ENCODE measurements around the gene NCKIPSD.

NCKIPSD gene

DNA sequence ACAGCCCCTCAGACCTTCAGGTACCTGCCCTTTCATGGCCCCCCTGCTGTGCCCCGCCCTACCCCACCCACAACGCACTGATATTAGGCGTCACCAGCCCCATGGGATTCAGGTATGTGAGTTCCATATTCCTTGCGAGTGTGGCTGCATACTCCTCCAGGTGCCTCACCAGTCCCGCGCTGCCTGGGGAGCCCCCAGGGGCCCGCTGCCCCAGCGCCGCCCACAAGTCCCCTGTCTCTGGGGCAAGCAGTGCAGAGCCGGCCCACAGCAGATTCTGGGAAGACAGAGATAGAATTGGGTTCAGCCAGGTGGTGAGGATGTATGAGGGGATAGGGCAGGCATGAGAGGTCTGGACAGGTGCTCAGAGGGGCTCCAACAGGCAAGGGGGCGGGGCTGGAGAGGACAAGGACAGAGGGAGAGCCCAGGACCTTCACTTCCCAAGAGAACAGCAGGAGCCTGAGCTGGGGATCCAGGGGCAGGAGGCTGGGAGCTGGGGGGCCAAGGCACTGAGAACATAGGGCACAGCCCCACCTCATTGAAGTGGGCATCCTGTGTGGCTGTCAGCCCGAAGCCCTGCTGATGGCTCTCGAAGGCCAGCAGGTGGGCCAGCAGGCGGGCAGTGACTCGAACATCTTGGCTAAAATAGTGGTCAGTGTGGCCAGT, 37.4 kb downstream of the NCKIPSD start (continued):
- TF ChIP-seq, protein P1, sequence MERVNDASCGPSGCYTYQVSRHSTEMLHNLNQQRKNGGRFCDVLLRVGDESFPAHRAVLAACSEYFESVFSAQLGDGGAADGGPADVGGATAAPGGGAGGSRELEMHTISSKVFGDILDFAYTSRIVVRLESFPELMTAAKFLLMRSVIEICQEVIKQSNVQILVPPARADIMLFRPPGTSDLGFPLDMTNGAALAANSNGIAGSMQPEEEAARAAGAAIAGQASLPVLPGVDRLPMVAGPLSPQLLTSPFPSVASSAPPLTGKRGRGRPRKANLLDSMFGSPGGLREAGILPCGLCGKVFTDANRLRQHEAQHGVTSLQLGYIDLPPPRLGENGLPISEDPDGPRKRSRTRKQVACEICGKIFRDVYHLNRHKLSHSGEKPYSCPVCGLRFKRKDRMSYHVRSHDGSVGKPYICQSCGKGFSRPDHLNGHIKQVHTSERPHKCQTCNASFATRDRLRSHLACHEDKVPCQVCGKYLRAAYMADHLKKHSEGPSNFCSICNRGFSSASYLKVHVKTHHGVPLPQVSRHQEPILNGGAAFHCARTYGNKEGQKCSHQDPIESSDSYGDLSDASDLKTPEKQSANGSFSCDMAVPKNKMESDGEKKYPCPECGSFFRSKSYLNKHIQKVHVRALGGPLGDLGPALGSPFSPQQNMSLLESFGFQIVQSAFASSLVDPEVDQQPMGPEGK (CRISPR knock-in tag; IDR thresholded peaks at IDR 0.05; ENCODE audit: borderline replicate concordance): no peak
- TF ChIP-seq ZNF565 (CRISPR knock-in tag; conservative IDR thresholded peaks at IDR 0.05; ENCODE audit: low read depth) (no peak), ISL1 (CRISPR knock-in tag; IDR thresholded peaks at IDR 0.05) (no peak), BACH2 (CRISPR knock-in tag; IDR thresholded peaks at IDR 0.05; ENCODE audit: borderline replicate concordance) (no peak), ARNTL (CRISPR knock-in tag; IDR thresholded peaks at IDR 0.05; ENCODE audit: borderline replicate concordance, low read depth) (no peak), CSDC2 (CRISPR knock-in tag; IDR thresholded peaks at IDR 0.05) (no peak)

DNA sequence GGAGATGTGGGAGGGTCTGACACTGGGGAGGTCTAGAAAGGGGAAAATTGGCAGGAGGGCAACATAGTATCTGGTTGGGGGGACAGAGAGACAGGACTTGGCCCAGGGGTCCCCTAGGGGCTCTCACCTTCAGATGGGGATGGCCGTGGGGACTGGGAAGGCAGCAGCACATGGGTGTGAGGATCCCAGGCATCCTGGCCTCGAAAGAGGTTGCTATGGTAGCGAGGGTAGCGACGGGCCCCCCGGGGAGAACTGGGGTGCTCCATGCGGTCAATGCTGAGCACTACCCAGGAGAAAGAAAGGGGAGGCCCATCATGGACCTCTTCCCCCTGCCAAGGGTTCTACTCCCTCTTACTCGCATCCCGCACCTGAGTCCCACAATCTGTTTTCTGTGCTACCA, 38.0 kb downstream of the NCKIPSD start:
- no peak for ATAC-seq
- no peak for TF ChIP-seq OSR1 (CRISPR knock-in tag; IDR thresholded peaks at IDR 0.05)
- no peak for TF ChIP-seq ZNF565 (CRISPR knock-in tag; conservative IDR thresholded peaks at IDR 0.05; ENCODE audit: low read depth)
- no peak for TF ChIP-seq ISL1 (CRISPR knock-in tag; IDR thresholded peaks at IDR 0.05)
- no peak for TF ChIP-seq BACH2 (CRISPR knock-in tag; IDR thresholded peaks at IDR 0.05; ENCODE audit: borderline replicate concordance)

DNA sequence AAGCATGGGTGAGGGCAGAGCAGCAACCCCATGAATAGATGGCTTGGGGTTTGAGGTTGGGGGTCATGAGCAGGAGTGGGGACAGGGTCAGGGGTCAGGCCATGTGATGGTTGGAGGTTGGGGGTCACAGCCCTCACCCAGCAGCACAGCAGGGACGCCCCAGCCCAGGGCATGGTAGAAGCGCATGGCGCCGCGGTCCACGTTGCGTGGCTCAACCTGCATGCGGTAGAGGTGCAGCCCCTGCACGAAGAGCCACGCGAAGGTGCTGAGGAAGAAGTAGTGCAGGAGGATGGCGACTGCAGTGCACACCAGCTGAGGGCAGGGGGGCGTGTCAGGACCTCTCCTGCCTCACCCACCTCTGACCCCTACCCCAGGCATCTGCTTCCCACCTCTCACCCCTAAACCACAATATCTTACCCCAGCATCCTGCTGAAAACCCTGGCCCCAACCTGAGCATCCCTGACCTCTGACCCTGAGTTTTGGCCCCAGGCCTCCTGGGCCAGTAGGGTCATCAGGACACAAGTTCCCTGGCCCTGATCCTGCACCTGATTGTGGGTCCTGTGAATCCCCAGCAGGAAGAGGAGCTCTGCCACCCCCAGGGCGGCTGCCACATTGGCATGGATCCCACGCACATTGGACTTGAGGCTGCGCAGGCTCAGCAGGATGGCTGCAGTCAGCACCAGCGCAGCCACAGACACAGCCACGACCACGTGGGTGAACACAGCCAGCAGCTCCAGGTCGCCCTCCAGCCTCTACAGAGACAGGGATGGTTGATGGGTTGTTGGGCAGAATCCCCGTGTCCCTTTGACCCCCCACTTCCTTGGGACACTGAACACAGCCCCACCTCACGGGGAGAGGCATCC, 40.6 kb downstream of the NCKIPSD start:
- ATAC-seq: no peak
- TF ChIP-seq ZNF565 (CRISPR knock-in tag; conservative IDR thresholded peaks at IDR 0.05; ENCODE audit: low read depth) (no peak), GLIS3 (CRISPR knock-in tag; IDR thresholded peaks at IDR 0.05) (no peak)

DNA sequence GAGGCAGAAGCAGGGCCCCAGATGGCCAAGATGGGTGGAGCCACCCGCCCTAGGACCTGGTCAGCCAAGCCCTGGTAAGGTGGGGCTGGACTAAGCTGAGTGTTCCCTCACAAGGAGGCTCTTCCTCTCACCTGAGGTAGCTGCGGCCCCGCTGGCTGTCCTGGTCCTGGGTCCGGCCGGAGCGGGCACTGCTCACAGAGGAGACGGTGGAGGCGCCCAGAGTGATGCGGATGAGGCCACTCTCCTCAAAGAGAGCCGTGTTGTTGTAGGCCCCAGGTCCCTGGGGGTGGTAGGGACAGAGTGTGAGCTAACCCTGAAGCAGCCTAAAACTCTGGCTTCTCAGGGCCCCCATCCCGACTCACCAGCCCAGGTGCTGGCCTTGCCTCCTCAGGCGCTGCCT, 43.1 kb downstream of the NCKIPSD start:
- ATAC-seq: no peak
- TF ChIP-seq, protein P2, sequence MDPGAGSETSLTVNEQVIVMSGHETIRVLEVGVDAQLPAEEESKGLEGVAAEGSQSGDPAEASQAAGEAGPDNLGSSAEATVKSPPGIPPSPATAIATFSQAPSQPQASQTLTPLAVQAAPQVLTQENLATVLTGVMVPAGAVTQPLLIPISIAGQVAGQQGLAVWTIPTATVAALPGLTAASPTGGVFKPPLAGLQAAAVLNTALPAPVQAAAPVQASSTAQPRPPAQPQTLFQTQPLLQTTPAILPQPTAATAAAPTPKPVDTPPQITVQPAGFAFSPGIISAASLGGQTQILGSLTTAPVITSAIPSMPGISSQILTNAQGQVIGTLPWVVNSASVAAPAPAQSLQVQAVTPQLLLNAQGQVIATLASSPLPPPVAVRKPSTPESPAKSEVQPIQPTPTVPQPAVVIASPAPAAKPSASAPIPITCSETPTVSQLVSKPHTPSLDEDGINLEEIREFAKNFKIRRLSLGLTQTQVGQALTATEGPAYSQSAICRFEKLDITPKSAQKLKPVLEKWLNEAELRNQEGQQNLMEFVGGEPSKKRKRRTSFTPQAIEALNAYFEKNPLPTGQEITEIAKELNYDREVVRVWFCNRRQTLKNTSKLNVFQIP (CRISPR knock-in tag; IDR thresholded peaks at IDR 0.05; ENCODE audit: borderline replicate concordance, low read depth): no peak
- TF ChIP-seq ZNF565 (CRISPR knock-in tag; conservative IDR thresholded peaks at IDR 0.05; ENCODE audit: low read depth): no peak
- TF ChIP-seq SNAI2 (CRISPR knock-in tag; IDR thresholded peaks at IDR 0.05): no peak
- no peak for TF ChIP-seq PPARA (CRISPR knock-in tag; IDR thresholded peaks at IDR 0.05; ENCODE audit: borderline replicate concordance)
- no peak for TF ChIP-seq TCF4 (CRISPR knock-in tag; IDR thresholded peaks at IDR 0.05; ENCODE audit: borderline replicate concordance)
- no peak for TF ChIP-seq ZFP3 (CRISPR knock-in tag; IDR thresholded peaks at IDR 0.05)
- TF ChIP-seq, protein P3, sequence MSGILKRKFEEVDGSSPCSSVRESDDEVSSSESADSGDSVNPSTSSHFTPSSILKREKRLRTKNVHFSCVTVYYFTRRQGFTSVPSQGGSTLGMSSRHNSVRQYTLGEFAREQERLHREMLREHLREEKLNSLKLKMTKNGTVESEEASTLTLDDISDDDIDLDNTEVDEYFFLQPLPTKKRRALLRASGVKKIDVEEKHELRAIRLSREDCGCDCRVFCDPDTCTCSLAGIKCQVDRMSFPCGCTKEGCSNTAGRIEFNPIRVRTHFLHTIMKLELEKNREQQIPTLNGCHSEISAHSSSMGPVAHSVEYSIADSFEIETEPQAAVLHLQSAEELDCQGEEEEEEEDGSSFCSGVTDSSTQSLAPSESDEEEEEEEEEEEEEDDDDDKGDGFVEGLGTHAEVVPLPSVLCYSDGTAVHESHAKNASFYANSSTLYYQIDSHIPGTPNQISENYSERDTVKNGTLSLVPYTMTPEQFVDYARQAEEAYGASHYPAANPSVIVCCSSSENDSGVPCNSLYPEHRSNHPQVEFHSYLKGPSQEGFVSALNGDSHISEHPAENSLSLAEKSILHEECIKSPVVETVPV (CRISPR knock-in tag; IDR thresholded peaks at IDR 0.05): no peak
- no peak for TF ChIP-seq ZFP30 (CRISPR knock-in tag; IDR thresholded peaks at IDR 0.05)
- TF ChIP-seq OSR1 (CRISPR knock-in tag; IDR thresholded peaks at IDR 0.05): no peak
- TF ChIP-seq CSDC2 (CRISPR knock-in tag; IDR thresholded peaks at IDR 0.05): no peak
- TF ChIP-seq GLIS3 (CRISPR knock-in tag; IDR thresholded peaks at IDR 0.05): no peak
- TF ChIP-seq ESRRG (CRISPR knock-in tag; IDR thresholded peaks at IDR 0.05): no peak
- no peak for TF ChIP-seq ZC3H10 (CRISPR knock-in tag; IDR thresholded peaks at IDR 0.05)
- no peak for TF ChIP-seq TOX (CRISPR knock-in tag; IDR thresholded peaks at IDR 0.05; ENCODE audit: borderline replicate concordance)
- no peak for TF ChIP-seq ZNF70 (CRISPR knock-in tag; IDR thresholded peaks at IDR 0.05)
- TF ChIP-seq, protein P1 (CRISPR knock-in tag; IDR thresholded peaks at IDR 0.05; ENCODE audit: borderline replicate concordance): no peak
- TF ChIP-seq BACH2 (CRISPR knock-in tag; IDR thresholded peaks at IDR 0.05; ENCODE audit: borderline replicate concordance): no peak
- TF ChIP-seq, protein P4, sequence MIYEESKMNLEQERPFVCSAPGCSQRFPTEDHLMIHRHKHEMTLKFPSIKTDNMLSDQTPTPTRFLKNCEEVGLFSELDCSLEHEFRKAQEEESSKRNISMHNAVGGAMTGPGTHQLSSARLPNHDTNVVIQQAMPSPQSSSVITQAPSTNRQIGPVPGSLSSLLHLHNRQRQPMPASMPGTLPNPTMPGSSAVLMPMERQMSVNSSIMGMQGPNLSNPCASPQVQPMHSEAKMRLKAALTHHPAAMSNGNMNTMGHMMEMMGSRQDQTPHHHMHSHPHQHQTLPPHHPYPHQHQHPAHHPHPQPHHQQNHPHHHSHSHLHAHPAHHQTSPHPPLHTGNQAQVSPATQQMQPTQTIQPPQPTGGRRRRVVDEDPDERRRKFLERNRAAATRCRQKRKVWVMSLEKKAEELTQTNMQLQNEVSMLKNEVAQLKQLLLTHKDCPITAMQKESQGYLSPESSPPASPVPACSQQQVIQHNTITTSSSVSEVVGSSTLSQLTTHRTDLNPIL (CRISPR knock-in tag; IDR thresholded peaks at IDR 0.05; ENCODE audit: low read depth): no peak

Data from SK-N-SH treated with all-trans-retinoic acid at 6 μM for 48 hours (cell line).